Fibroblast of the aortic adventitia (primary cell): ENCODE data around the gene GALNT1. TPM values are rescaled to one million over a fixed set of nuclear protein-coding genes. Genes with fewer than 3 reads are reported as not detected.
A peak's percentile ranks its signal among the peaks of the same experiment; 100 is the strongest.

Source experiments
- DNase-seq: peaks from one replicate; pipeline ENCODE4 v3.0.0-alpha.2; 2010; ENCODE audit warnings: low read depth
- H3K4me3 ChIP-seq: 2 replicates; pipeline ENCODE4 v1.5.1; 2011; ENCODE audit warnings: low read depth, mild to moderate bottlenecking, control low read depth, low read length, moderate library complexity
- total RNA-seq: library from RNA; depleted of rRNA; stranded (reverse); fragments of >200 nt; gene quantifications from 2 replicates; pipeline ENCODE4 v1.2.3, GENCODE V29; 2012; ENCODE audit warnings: low replicate concordance
- TF ChIP-seq, protein P1 (sequence below): IDR thresholded peaks from 2 replicates; pipeline ENCODE4 v1.5.1; 2011; ENCODE audit warnings: mild to moderate bottlenecking, low read length, control low read depth, inconsistent platforms; ENCODE audit not compliant: insufficient read depth

GALNT1 gene
- total RNA-seq, 1 donor = 49.0 TPM

GRCh38 chr18:35707247-35707646, 125.7 kb downstream of the GALNT1 start:
- DNase-seq = no peak
- H3K4me3 ChIP-seq = no peak overlapping the region
- TF ChIP-seq, protein P1, sequence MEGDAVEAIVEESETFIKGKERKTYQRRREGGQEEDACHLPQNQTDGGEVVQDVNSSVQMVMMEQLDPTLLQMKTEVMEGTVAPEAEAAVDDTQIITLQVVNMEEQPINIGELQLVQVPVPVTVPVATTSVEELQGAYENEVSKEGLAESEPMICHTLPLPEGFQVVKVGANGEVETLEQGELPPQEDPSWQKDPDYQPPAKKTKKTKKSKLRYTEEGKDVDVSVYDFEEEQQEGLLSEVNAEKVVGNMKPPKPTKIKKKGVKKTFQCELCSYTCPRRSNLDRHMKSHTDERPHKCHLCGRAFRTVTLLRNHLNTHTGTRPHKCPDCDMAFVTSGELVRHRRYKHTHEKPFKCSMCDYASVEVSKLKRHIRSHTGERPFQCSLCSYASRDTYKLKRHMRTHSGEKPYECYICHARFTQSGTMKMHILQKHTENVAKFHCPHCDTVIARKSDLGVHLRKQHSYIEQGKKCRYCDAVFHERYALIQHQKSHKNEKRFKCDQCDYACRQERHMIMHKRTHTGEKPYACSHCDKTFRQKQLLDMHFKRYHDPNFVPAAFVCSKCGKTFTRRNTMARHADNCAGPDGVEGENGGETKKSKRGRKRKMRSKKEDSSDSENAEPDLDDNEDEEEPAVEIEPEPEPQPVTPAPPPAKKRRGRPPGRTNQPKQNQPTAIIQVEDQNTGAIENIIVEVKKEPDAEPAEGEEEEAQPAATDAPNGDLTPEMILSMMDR = no peak

- TF ChIP-seq, protein P1 = no peak
- H3K4me3 ChIP-seq = no peak overlapping the region
- no peak for DNase-seq
These were observed 126.1 kb downstream of the GALNT1 start for GRCh38 chr18:35707674-35708073.

DNA sequence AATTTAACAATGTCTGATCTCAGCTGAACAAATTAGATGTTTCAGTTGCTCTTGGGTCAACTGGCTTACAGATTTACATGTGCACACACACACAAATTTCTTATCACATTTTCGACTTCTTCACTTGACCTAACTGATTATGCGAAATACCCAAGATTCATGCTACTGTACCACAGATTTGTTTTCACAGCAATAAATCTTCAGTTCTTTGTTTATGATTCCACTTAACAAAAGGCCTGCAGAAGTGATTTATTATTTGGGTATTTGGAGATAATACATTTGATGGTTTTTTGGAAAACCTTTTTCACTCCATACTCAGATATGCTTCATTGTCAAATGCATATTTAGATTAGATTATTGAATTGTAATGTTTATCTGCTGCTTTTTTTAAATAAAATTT, 129.0 kb downstream of the GALNT1 start:
- no peak overlapping the region for H3K4me3 ChIP-seq
- TF ChIP-seq, protein P1 = no peak
- DNase-seq = no peak

- DNase-seq = no peak
- TF ChIP-seq, protein P1 = no peak
- H3K4me3 ChIP-seq = no peak overlapping the region
These were observed 129.7 kb downstream of the GALNT1 start for GRCh38 chr18:35711227-35711626.

DNA sequence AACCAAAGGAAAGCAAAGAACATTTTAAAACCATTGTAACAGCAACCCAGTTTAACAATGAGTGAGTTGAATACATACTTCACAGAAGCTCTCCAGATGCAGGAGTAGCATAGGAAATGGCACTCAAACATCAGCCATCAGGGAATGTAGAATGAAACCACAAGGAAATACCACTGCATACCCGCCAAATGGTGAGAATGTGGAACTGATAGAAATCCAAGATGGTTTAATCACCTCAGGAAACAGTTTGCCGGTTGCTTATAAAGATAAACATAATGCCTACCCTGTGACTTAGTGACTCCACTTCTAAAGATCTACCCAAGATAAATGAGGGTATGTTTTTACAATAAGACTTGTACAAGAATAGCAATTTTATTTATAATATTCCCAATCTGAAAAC, 132.0 kb downstream of the GALNT1 start:
- no peak overlapping the region for H3K4me3 ChIP-seq
- TF ChIP-seq, protein P1 = peak; percentile 14
- DNase-seq = peak; percentile 79

DNA sequence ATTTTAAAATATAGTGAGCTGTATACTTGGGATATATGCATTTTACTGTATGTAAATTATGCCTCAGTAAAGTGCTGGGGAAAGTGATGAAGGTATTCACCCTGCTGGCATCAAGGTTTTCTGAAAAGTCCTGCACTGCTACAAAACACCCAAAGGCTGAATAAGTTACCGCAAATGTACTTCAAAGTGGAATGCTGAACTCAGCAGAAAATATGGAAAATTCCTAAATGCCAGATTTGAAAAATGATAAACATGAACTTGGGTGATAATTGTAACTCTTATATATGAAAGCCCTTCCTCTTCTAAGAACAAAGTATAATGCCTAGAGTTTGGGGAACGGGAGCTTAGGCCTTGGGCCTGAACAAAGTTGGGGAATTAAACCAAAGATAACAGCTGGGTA, 133.0 kb downstream of the GALNT1 start:
- no peak overlapping the region for H3K4me3 ChIP-seq
- DNase-seq = no peak
- TF ChIP-seq, protein P1 = no peak

GRCh38 chr18:35715139-35715538, 133.6 kb downstream of the GALNT1 start:
- TF ChIP-seq, protein P1 = no peak
- no peak for DNase-seq
- H3K4me3 ChIP-seq = no peak overlapping the region
